ENCODE measurements around the gene PTGR2.

DNA sequence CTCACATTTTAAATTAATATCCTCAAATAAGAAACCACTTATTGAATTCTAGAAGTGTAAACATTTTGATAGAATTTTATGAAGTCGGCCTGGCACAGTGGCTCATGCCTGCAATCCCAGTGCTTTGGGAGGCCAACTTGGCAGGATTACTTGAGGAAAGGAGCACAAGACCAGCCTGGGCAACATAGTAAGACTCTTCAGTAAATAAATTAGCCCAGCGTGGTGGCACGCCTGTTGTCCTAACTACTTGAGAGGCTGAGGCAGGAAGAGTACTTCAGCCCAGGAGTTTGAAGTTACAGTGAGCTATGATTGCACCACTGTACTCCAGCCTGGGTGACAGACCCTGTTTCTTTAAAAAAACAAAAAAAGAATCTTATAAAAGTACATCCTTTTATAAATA lies 26.2 kb downstream of the PTGR2 start:
- TF ChIP-seq, protein P1, sequence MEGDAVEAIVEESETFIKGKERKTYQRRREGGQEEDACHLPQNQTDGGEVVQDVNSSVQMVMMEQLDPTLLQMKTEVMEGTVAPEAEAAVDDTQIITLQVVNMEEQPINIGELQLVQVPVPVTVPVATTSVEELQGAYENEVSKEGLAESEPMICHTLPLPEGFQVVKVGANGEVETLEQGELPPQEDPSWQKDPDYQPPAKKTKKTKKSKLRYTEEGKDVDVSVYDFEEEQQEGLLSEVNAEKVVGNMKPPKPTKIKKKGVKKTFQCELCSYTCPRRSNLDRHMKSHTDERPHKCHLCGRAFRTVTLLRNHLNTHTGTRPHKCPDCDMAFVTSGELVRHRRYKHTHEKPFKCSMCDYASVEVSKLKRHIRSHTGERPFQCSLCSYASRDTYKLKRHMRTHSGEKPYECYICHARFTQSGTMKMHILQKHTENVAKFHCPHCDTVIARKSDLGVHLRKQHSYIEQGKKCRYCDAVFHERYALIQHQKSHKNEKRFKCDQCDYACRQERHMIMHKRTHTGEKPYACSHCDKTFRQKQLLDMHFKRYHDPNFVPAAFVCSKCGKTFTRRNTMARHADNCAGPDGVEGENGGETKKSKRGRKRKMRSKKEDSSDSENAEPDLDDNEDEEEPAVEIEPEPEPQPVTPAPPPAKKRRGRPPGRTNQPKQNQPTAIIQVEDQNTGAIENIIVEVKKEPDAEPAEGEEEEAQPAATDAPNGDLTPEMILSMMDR (IDR thresholded peaks at IDR 0.05), result no peak
- TF ChIP-seq POLR2A (IDR thresholded peaks at IDR 0.05), result no peak
